Natural killer cell treated with Interleukin-12 subunit alpha and Interleukin-12 subunit beta and Interleukin-15 and Interleukin-18, amount 100 ng/mL, for 72 hours (primary cell): Measurements from ENCODE around the gene SRGAP2C. TPM values are rescaled to one million over a fixed set of nuclear protein-coding genes. Genes with fewer than 3 reads are reported as not detected.
"Not testable (repeated sequence)": the region's sequence is repeated elsewhere in the genome, so short reads cannot be mapped to it uniquely, and the experiment has no call there.

Source experiments
- ATAC-seq, 2 donors: fragments of 150-1000 bp; cut with Tn5 transposase in 1 of 2; sonication (Bioruptor Pico), chemical (Tn5 transposase) in 1 of 2; 2 replicates each; pipeline ENCODE4 v1.10.0; 2021
- DNase-seq: peaks from one replicate; pipeline ENCODE4 v3.0.0; 2022; ENCODE audit warnings: low spot score
- H3K27ac Mint-ChIP-seq, 2 donors: 1 replicate in 1 of 2; 2 replicates in 1 of 2; pipeline ENCODE4 v1.8.0; 2022; ENCODE audit warnings: mixed read lengths in 2 of 2, mild to moderate bottlenecking in 1 of 2, moderate library complexity in 1 of 2
- H3K27me3 Mint-ChIP-seq, 2 donors: 1 replicate in 1 of 2; 2 replicates in 1 of 2; pipeline ENCODE4 v1.8.0; 2022; ENCODE audit warnings: mixed read lengths in 2 of 2
- H3K36me3 Mint-ChIP-seq: one replicate; pipeline ENCODE4 v1.8.0; 2022; ENCODE audit warnings: mixed read lengths
- H3K4me1 Mint-ChIP-seq, 2 donors: 1 replicate in 1 of 2; 2 replicates in 1 of 2; pipeline ENCODE4 v1.8.0; 2022; ENCODE audit warnings: low read depth in 2 of 2, mixed read lengths in 2 of 2, mild to moderate bottlenecking in 1 of 2
- H3K4me3 Mint-ChIP-seq: one replicate; pipeline ENCODE4 v1.8.0; 2022; ENCODE audit warnings: mixed read lengths
- H3K9me3 Mint-ChIP-seq: 2 replicates; pipeline ENCODE4 v1.8.0; 2022; ENCODE audit warnings: mixed read lengths
- total RNA-seq, 2 donors: library from RNA; stranded (reverse); gene quantifications; one replicate each; pipeline ENCODE4 v1.2.3, GENCODE V29; 2022

SRGAP2C gene
- total RNA-seq, 2 donors from 2014 or later: 39.3 to 74.3 TPM

GRCh38 chr1:121418369-121419049, 233.7 kb downstream of the SRGAP2C start:
- H3K27me3 Mint-ChIP-seq: peaks cover 24 to 39% of the 10 kb centered on the region in 2 donors
- ATAC-seq: no peak
- peak overlapping the region in 1 of 2 donors; percentile 10 for H3K27ac Mint-ChIP-seq
- no peak overlapping the region for H3K4me3 Mint-ChIP-seq
- H3K36me3 Mint-ChIP-seq: no peaks in the 10 kb centered on the region
- peaks cover 0 to 3% of the 10 kb centered on the region in 2 donors for H3K4me1 Mint-ChIP-seq
- H3K9me3 Mint-ChIP-seq: no peaks in the 10 kb centered on the region
- DNase-seq: no peak

DNA sequence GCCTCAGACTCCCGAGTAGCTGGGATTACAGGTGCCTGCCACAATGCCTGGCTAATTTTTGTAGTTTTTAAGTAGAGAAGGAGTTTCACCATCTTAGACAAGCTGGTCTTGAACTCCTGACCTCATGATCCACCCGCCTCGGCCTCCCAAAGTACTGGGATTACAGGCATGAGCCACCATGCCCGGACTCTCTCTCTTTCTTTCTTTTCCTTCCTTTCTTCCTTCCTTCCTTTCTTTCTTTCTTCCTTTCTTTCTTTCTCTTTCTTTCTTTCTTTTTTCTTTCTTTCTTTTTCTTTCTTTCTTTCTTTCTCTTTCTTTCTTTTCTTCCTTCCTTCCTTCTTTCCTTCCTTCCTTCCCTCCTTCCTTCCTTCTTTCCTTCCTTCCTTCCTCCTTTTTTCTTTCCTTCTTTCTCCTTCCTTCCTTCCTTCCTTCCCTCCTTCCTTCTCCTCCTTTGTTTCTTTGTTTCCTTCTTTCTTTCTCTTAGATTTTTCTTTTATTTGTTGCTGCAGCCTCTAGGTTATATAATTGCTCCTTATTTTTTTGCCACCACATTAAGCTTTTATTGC, 234.4 kb downstream of the SRGAP2C start:
- peak overlapping the region in 1 of 2 donors; percentile 10 for H3K27ac Mint-ChIP-seq
- not testable (repeated sequence) for H3K9me3 Mint-ChIP-seq, H3K4me3 Mint-ChIP-seq, H3K4me1 Mint-ChIP-seq, ATAC-seq, H3K36me3 Mint-ChIP-seq, DNase-seq
- H3K27me3 Mint-ChIP-seq: peaks cover 22 to 36% of the 10 kb centered on the region in 2 donors

- H3K4me1 Mint-ChIP-seq, ATAC-seq, H3K4me3 Mint-ChIP-seq, H3K9me3 Mint-ChIP-seq, H3K27ac Mint-ChIP-seq, DNase-seq, H3K36me3 Mint-ChIP-seq: not testable (repeated sequence)
- peaks cover 19 to 30% of the 10 kb centered on the region in 2 donors for H3K27me3 Mint-ChIP-seq
Measured at GRCh38 chr1:121421490-121421889, 236.7 kb downstream of the SRGAP2C start.

GRCh38 chr1:121423956-121424355, 239.2 kb downstream of the SRGAP2C start:
- H3K4me1 Mint-ChIP-seq, ATAC-seq, H3K4me3 Mint-ChIP-seq, DNase-seq, H3K36me3 Mint-ChIP-seq, H3K9me3 Mint-ChIP-seq: not testable (repeated sequence)
- H3K27me3 Mint-ChIP-seq: peaks cover 18 to 31% of the 10 kb centered on the region in 2 donors
- H3K27ac Mint-ChIP-seq: peak overlapping the region in 1 of 2 donors; percentile 64

GRCh38 chr1:121433517-121433916, 248.7 kb downstream of the SRGAP2C start:
- H3K4me1 Mint-ChIP-seq, H3K9me3 Mint-ChIP-seq, H3K27ac Mint-ChIP-seq, ATAC-seq, H3K4me3 Mint-ChIP-seq, DNase-seq: not testable (repeated sequence)
- Mint-ChIP-seq H3K27me3 (peaks cover 50 to 68% of the 10 kb centered on the region in 2 donors), H3K36me3 (peaks cover 10% of the 10 kb centered on the region)

- not testable (repeated sequence) for H3K9me3 Mint-ChIP-seq, H3K27ac Mint-ChIP-seq, DNase-seq, H3K4me3 Mint-ChIP-seq, H3K36me3 Mint-ChIP-seq, ATAC-seq
- peaks cover 8 to 15% of the 10 kb centered on the region in 2 donors for H3K4me1 Mint-ChIP-seq
- peaks cover 33 to 34% of the 10 kb centered on the region in 2 donors for H3K27me3 Mint-ChIP-seq
Measured at GRCh38 chr1:121438862-121439261, 254.1 kb downstream of the SRGAP2C start.

GRCh38 chr1:121440993-121441392, 256.2 kb downstream of the SRGAP2C start:
- H3K4me1 Mint-ChIP-seq: peaks cover 13 to 21% of the 10 kb centered on the region in 2 donors
- H3K27ac Mint-ChIP-seq: no peak overlapping the region
- H3K27me3 Mint-ChIP-seq: peaks cover 20 to 24% of the 10 kb centered on the region in 2 donors
- H3K36me3 Mint-ChIP-seq: peaks cover 9% of the 10 kb centered on the region
- H3K9me3 Mint-ChIP-seq: peaks cover 7% of the 10 kb centered on the region
- DNase-seq (no peak), ATAC-seq (no peak)
- H3K4me3 Mint-ChIP-seq: no peak overlapping the region

Other genes starting within 250 kb of the SRGAP2C start
- 10 to 100 TPM; 10.5 to 25.5 TPM for gene FAM72B, start 635 bp upstream of the SRGAP2C start, total RNA-seq